Heart left ventricle (tissue), 16 donors: Measurements from ENCODE around the gene ELANE. TPM values are rescaled to one million over a fixed set of nuclear protein-coding genes. Genes with fewer than 3 reads are reported as not detected.

Experiments
- ATAC-seq, 4 donors: fragments of 200-7000 bp; cut with Tn5 transposase; one replicate each; pipeline ENCODE4 v1.9.1; 2020 to 2022; ENCODE audit warnings: moderate library complexity in 4 of 4, mild to moderate bottlenecking in 3 of 4, moderate number of reproducible peaks in 1 of 4
- DNase-seq, 5 donors: peaks; one replicate each; pipeline ENCODE4 v3.0.0-alpha.2; 2020
- H3K27ac ChIP-seq, 12 donors: fragments of 200-600 bp; sonication (generic) in 4 of 12; one replicate each; pipeline versions ENCODE4 v1.5.0 to v1.8.0; 2016 to 2022; ENCODE audit warnings: mild to moderate bottlenecking in 2 of 12
- H3K27me3 ChIP-seq, 9 donors: fragments of 200-600 bp; sonication (generic) in 2 of 9; one replicate each; pipeline versions ENCODE4 v1.5.1 to v1.8.0; 2016 to 2022; ENCODE audit warnings: mild to moderate bottlenecking in 3 of 9
- H3K36me3 ChIP-seq, 9 donors: fragments of 200-600 bp; sonication (generic) in 2 of 9; one replicate each; pipeline versions ENCODE4 v1.5.0 to v1.8.0; 2018 to 2022; ENCODE audit warnings: mild to moderate bottlenecking in 2 of 9
- H3K4me1 ChIP-seq, 12 donors: fragments of 200-600 bp; sonication (generic) in 4 of 12; one replicate each; pipeline versions ENCODE4 v1.5.0 to v1.8.0; 2016 to 2022; ENCODE audit warnings: mild to moderate bottlenecking in 3 of 12
- H3K4me3 ChIP-seq, 12 donors: fragments of 200-600 bp; sonication (generic) in 4 of 12; one replicate each; pipeline versions ENCODE4 v1.5.0 to v1.8.0; 2017 to 2022; ENCODE audit warnings: mild to moderate bottlenecking in 9 of 12, moderate library complexity in 4 of 12
- H3K9me3 ChIP-seq, 12 donors: fragments of 200-600 bp; sonication (generic) in 4 of 12; one replicate each; pipeline versions ENCODE4 v1.5.0 to v1.8.0; 2016 to 2022; ENCODE audit warnings: mild to moderate bottlenecking in 1 of 12
- CTCF ChIP-seq, 12 donors: fragments of 200-600 bp; sonication (generic) in 4 of 12; IDR thresholded peaks; one replicate each; pipeline versions ENCODE4 v1.5.0 to v1.8.0; 2018 to 2022; ENCODE audit warnings: antibody characterized with exemption in 12 of 12, mild to moderate bottlenecking in 5 of 12
- POLR2A ChIP-seq, 2 donors: fragments of 450-650 bp; IDR thresholded peaks; one replicate each; pipeline ENCODE4 v1.6.1; 2017; ENCODE audit warnings: antibody characterized with exemption in 2 of 2, mild to moderate bottlenecking in 2 of 2, moderate library complexity in 2 of 2
- WGBS, 4 donors: extraction: QIAGEN DNeasy Blood & Tissue Kit in 2 of 4; methylation state at CpG; one replicate each; pipeline versions ENCODE4 v1.1.5 to v1.1.7; 2013 to 2018; 5-methylcytosine and 5-hydroxymethylcytosine counted together
- intact Hi-C, 10 donors: fragments of 100-400 bp; cut with DNase I; formaldehyde crosslinking; loops; one replicate each; pipeline versions ENCODE4 v1.11.1 to v1.14.2; 2022
- polyA plus RNA-seq, 2 donors: library from polyadenylated mRNA; stranded (reverse); fragments of 200-250 nt; gene quantifications; one replicate each; pipeline ENCODE4 v1.2.3, GENCODE V29; 2013
- total RNA-seq, 9 donors: library from RNA; depleted of rRNA in 2 of 9; stranded (reverse); fragments of >200 nt in 2 of 9; fragmentation: NEBNext Ultra II Directional in 3 of 9; extraction: Animal tissue kit (Norgen Biotek cat#: 25700) in 3 of 9; gene quantifications; one replicate each; pipeline versions ENCODE4 v1.1.0 to v1.2.4, GENCODE V29; 2016 to 2023
- donor health status: ischemic (EF 13 %, LVEDD 7.1; RV severe dilation, severe dysfunction).
- donor health status: healthy with polysubstance abuse.
- donor health status: DM: no; HTN: yes; CAD: no.
- donor health status: DM: no; HTN: no; CAD: no.
- donor health status: ischemic (EF 25% LVEDD 6.9; RV normal size, moderate dysfunction).
- donor health status: ischemic (EF 25% LVEDD 5.7; RV mildly dilated, moderate dysfunction).
- donor health status: healthy.
- donor health status: DM: yes; HTN: yes; CAD: no.
- donor health status: ischemic (EF 35%, LVEDD 5.7; RV mildly dilated, moderate dysfunction).
- donor health status: nonischemic (EF 11% LVEDD 7.7; RV severe dilation, severe dysfunction).
- donor health status: DM: yes; HTN: yes; CAD: no.
- donor health status: PGD.
- donor health status: ischemic (EF 29% LVEDD 5.4; RV normal size, mild dysfunction).
- donor health status: nonischemic (EF 23%, LVEDD 6.1; RV moderate dilation, normal function).

The ELANE gene
- total and polyA plus RNA-seq, 11 donors: 0.42 to 1.8 (median 1.2) TPM; not detected in 5

GRCh38 chr19:867301-867793 is 15.2 kb downstream of the ELANE start:
- peak in 1 of 4 donors; percentile 1 for ATAC-seq
- 68 to 77% (median 73%) methylated on average over 10 to 16 of the region's 16 CpGs for WGBS, 4 donors
- H3K27me3 ChIP-seq: peaks cover 0 to 9% (median 0%) of the 10 kb centered on the region in 9 donors
- H3K4me3 ChIP-seq: no peak overlapping the region
- no peak for DNase-seq
- peak overlapping the region in 1 of 12 donors; percentile 2 for H3K27ac ChIP-seq
- no peak for TF ChIP-seq CTCF (IDR thresholded peaks at IDR 0.05)
- TF ChIP-seq POLR2A (IDR thresholded peaks at IDR 0.05): no peak
- peaks cover 0 to 28% (median 12%) of the 10 kb centered on the region in 12 donors for H3K4me1 ChIP-seq
- H3K36me3 ChIP-seq: peaks cover 0 to 36% (median 14%) of the 10 kb centered on the region in 9 donors
- intact Hi-C loops: loop anchor here in 5 of 10 donors (5.0 to 10.0 kb wide), 4 partner anchors 50 to 117 kb away; partner anchors contain the start of genes KISS1R (in 3 of the 5) and WDR18 (in 2 of the 5)
- no peaks in the 10 kb centered on the region for H3K9me3 ChIP-seq

GRCh38 chr19:867855-868457 is 15.9 kb downstream of the ELANE start:
- ATAC-seq (no peak), DNase-seq (no peak)
- H3K4me3 ChIP-seq: no peak overlapping the region
- peaks cover 0 to 36% (median 14%) of the 10 kb centered on the region in 9 donors for H3K36me3 ChIP-seq
- no peaks in the 10 kb centered on the region for H3K9me3 ChIP-seq
- 94 to 96% (median 94%) methylated on average over 31 to 39 of the region's 39 CpGs for WGBS, 4 donors
- peaks cover 0 to 5% (median 0%) of the 10 kb centered on the region in 9 donors for H3K27me3 ChIP-seq
- TF ChIP-seq CTCF (IDR thresholded peaks at IDR 0.05) (no peak), POLR2A (IDR thresholded peaks at IDR 0.05) (no peak)
- H3K4me1 ChIP-seq: peaks cover 0 to 31% (median 12%) of the 10 kb centered on the region in 12 donors
- intact Hi-C loops: loop anchor here in 5 of 10 donors (5.0 to 10.0 kb wide), 4 partner anchors 49 to 117 kb away; partner anchors contain the start of genes KISS1R (in 3 of the 5) and WDR18 (in 2 of the 5)
- H3K27ac ChIP-seq: peak overlapping the region in 1 of 12 donors; percentile 85

GRCh38 chr19:868458-869244 is 16.5 kb downstream of the ELANE start:
- H3K36me3 ChIP-seq: peaks cover 0 to 39% (median 18%) of the 10 kb centered on the region in 9 donors
- H3K4me3 ChIP-seq: no peak overlapping the region
- intact Hi-C loops: loop anchor here in 5 of 10 donors (5.0 to 10.0 kb wide), 4 partner anchors 49 to 116 kb away; partner anchors contain the start of genes KISS1R (in 3 of the 5) and WDR18 (in 2 of the 5)
- peak overlapping the region in 8 of 12 donors; percentile 19 to 85 (median 68) for H3K27ac ChIP-seq
- 91 to 94% (median 93%) methylated on average over 28 to 34 of the region's 34 CpGs for WGBS, 4 donors
- no peak for TF ChIP-seq CTCF (IDR thresholded peaks at IDR 0.05)
- TF ChIP-seq POLR2A (IDR thresholded peaks at IDR 0.05): no peak
- H3K27me3 ChIP-seq: no peaks in the 10 kb centered on the region
- no peaks in the 10 kb centered on the region for H3K9me3 ChIP-seq
- DNase-seq: no peak
- ATAC-seq: no peak
- peaks cover 0 to 31% (median 11%) of the 10 kb centered on the region in 12 donors for H3K4me1 ChIP-seq
